Astrocyte (in vitro differentiated cells and primary cell): ENCODE data around the gene CHFR. TPM values are rescaled to one million over a fixed set of nuclear protein-coding genes. Genes with fewer than 3 reads are reported as not detected.

ENCODE experiments used
- total RNA-seq: library from RNA; stranded (reverse); gene quantifications from 2 replicates; pipeline ENCODE4 v1.2.1, GENCODE V29; 2021

CHFR gene
- total RNA-seq, 1 donor from 2014 or later, result 66.6 TPM

Other genes with a start within 250 kb of the CHFR start
- 11.9 and 15.4 TPM in 2 replicates for gene POLE, start 200.3 kb downstream of the CHFR start, total RNA-seq
- gene PXMP2, start 200.0 kb downstream of the CHFR start, total RNA-seq, result 8.1 and 9.0 TPM in 2 replicates
- 33.3 and 43.4 TPM in 2 replicates for gene PGAM5, start 176.8 kb downstream of the CHFR start, total RNA-seq
- gene ANKLE2, start 125.8 kb downstream of the CHFR start, total RNA-seq, result 123 and 140 TPM in 2 replicates
- 86.7 and 97.8 TPM in 2 replicates for gene GOLGA3, start 58.7 kb downstream of the CHFR start, total RNA-seq
- 14.3 and 16.2 TPM in 2 replicates for gene ZNF605, start 68.7 kb upstream of the CHFR start, total RNA-seq
- gene ZNF26, start 98.8 kb upstream of the CHFR start, total RNA-seq, result 11.7 and 12.3 TPM in 2 replicates
- gene ZNF84, start 149.9 kb upstream of the CHFR start, total RNA-seq, result 28.7 and 33.7 TPM in 2 replicates
- 17.2 and 17.6 TPM in 2 replicates for gene ZNF140, start 193.3 kb upstream of the CHFR start, total RNA-seq
- gene ZNF891, start 242.7 kb upstream of the CHFR start, total RNA-seq, result 1.2 TPM in 2 replicates
- 7.3 and 7.6 TPM in 2 replicates for gene ZNF10, start 243.0 kb upstream of the CHFR start, total RNA-seq